H1 (cell line): ENCODE results near the gene LSM14B. TPM values are rescaled to one million over a fixed set of nuclear protein-coding genes. Genes with fewer than 3 reads are reported as not detected.

Experiments used
- CTCF ChIA-PET: fragments of 300-600 bp; sonication (Branson Sonifier 250); formaldehyde crosslinking; loops from one replicate; lab custom pipeline; 2021; ENCODE audit not compliant: partially characterized antibody; lab: Charles Lee
- POLR2A ChIA-PET: fragments of 300-600 bp; sonication (Branson Sonifier 250); formaldehyde crosslinking; loops from one replicate; lab custom pipeline; 2021; ENCODE audit warnings: inconsistent platforms; ENCODE audit not compliant: partially characterized antibody; lab: Charles Lee
- DNase-seq, 2 experiments: peaks; one replicate each; pipeline versions ENCODE4 v3.0.0 to v3.0.0-alpha.2; 2010 to 2022; ENCODE audit warnings: low spot score in 2 of 2, low read depth in 1 of 2, mixed read lengths in 1 of 2
- FAIRE-seq: peaks from 2 replicates; lab custom pipeline; 2011; peaks lifted over from hg19 to GRCh38; lab: Jason Lieb, UNC
- H2AFZ ChIP-seq: 2 replicates; pipeline ENCODE4 v1.8.1; 2012; ENCODE audit warnings: low read length, inconsistent platforms
- H2AK5ac ChIP-seq: 2 replicates; pipeline ENCODE4 v1.6.1; 2013; ENCODE audit warnings: low read depth, low read length
- H2BK120ac ChIP-seq: replicated peaks from 2 replicates; pipeline ENCODE3; 2013; ENCODE audit warnings: low read depth, low read length, inconsistent platforms
- H2BK12ac ChIP-seq: 2 replicates; pipeline ENCODE4 v1.6.1; 2013; ENCODE audit warnings: low read depth, low read length
- H2BK15ac ChIP-seq: 2 replicates; pipeline ENCODE4 v1.6.1; 2013; ENCODE audit warnings: low read length
- H2BK20ac ChIP-seq: 2 replicates; pipeline ENCODE4 v1.6.1; 2013; ENCODE audit warnings: low read length
- H2BK5ac ChIP-seq: 2 replicates; pipeline ENCODE4 v1.6.1; 2013; ENCODE audit warnings: low read depth, low read length
- H3K14ac ChIP-seq: 2 replicates; pipeline ENCODE4 v1.6.1; 2013; ENCODE audit warnings: inconsistent platforms; ENCODE audit not compliant: insufficient read length
- H3K18ac ChIP-seq: 2 replicates; pipeline ENCODE4 v1.6.1; 2013; ENCODE audit warnings: low read length; ENCODE audit errors: extremely low read depth
- H3K23ac ChIP-seq: 2 replicates; pipeline ENCODE4 v1.6.1; 2013; ENCODE audit warnings: inconsistent platforms; ENCODE audit not compliant: insufficient read length
- H3K23me2 ChIP-seq: 2 replicates; pipeline ENCODE4 v1.6.1; 2013; ENCODE audit warnings: low read depth, low read length
- H3K27ac ChIP-seq: 2 replicates; pipeline ENCODE4 v1.6.1; 2011; ENCODE audit warnings: low read depth, low read length, inconsistent platforms
- H3K27me3 ChIP-seq, 4 experiments: replicated peaks in 1 of 4; 1 replicate in 1 of 4; 2 replicates in 3 of 4; pipeline versions ENCODE4 v1.6.1 to v1.8.1; 2011 to 2013; ENCODE audit warnings: low read length in 3 of 4, mild to moderate bottlenecking in 3 of 4, inconsistent platforms in 2 of 4, mixed read lengths in 2 of 4, moderate library complexity in 1 of 4; ENCODE audit not compliant: control insufficient read depth in 3 of 4, insufficient read depth in 3 of 4; ENCODE audit errors: extremely low read depth in 1 of 4
- H3K36me3 ChIP-seq, 4 experiments: 2 replicates each; pipeline versions ENCODE4 v1.6.1 to v1.8.1; 2011 to 2013; ENCODE audit warnings: mild to moderate bottlenecking in 4 of 4, low read length in 3 of 4, moderate library complexity in 2 of 4, control low read depth in 1 of 4, inconsistent platforms in 1 of 4; ENCODE audit not compliant: insufficient read depth in 4 of 4, control insufficient read depth in 2 of 4
- H3K4ac ChIP-seq: replicated peaks from 2 replicates; pipeline ENCODE3; 2013; ENCODE audit warnings: low read length, low read depth, mixed read lengths, inconsistent platforms; ENCODE audit not compliant: insufficient read length
- H3K4me1 ChIP-seq, 4 experiments: replicated peaks in 1 of 4; 1 replicate in 1 of 4; 2 replicates in 3 of 4; pipeline versions ENCODE4 v1.6.1 to v1.8.1; 2011 to 2013; ENCODE audit warnings: low read length in 3 of 4, inconsistent platforms in 2 of 4, mixed read lengths in 1 of 4; ENCODE audit not compliant: insufficient read depth in 4 of 4, control insufficient read depth in 3 of 4
- H3K4me2 ChIP-seq, 2 experiments: 2 replicates each; pipeline versions ENCODE4 v1.6.1 to v1.8.1; 2011 to 2013; ENCODE audit warnings: low read depth in 2 of 2, low read length in 2 of 2, control low read depth in 1 of 2, inconsistent platforms in 1 of 2, mild to moderate bottlenecking in 1 of 2; ENCODE audit not compliant: insufficient read depth in 1 of 2
- H3K4me3 ChIP-seq, 4 experiments: fragments of 200-600, 300-600 bp in 1 of 4; sonication (generic), shearing (Covaris generic), sonication (Bioruptor Twin) in 1 of 4; 2 replicates each; pipeline versions ENCODE4 v1.5.1 to v1.8.1; 2011 to 2016; ENCODE audit warnings: low read length in 4 of 4, low read depth in 3 of 4, control low read depth in 2 of 4, inconsistent platforms in 2 of 4, mild to moderate bottlenecking in 2 of 4, mixed read lengths in 1 of 4, moderate library complexity in 1 of 4; ENCODE audit not compliant: insufficient read depth in 2 of 4; ENCODE audit errors: extremely low read depth in 1 of 4
- H3K56ac ChIP-seq: replicated peaks from 2 replicates; pipeline ENCODE3; 2013; ENCODE audit warnings: low read depth, mild to moderate bottlenecking, mixed read lengths, low read length, inconsistent platforms; ENCODE audit not compliant: insufficient read length
- H3K79me1 ChIP-seq: 2 replicates; pipeline ENCODE4 v1.6.1; 2013; ENCODE audit warnings: low read depth, low read length, control low read depth
- H3K79me2 ChIP-seq, 2 experiments: 2 replicates each; pipeline versions ENCODE4 v1.6.1 to v1.8.1; 2012 to 2013; ENCODE audit warnings: low read length in 2 of 2, mild to moderate bottlenecking in 2 of 2, inconsistent platforms in 1 of 2; ENCODE audit not compliant: insufficient read depth in 2 of 2, control insufficient read depth in 1 of 2
- H3K9ac ChIP-seq, 4 experiments: replicated peaks in 1 of 4; 1 replicate in 1 of 4; 2 replicates in 3 of 4; pipeline versions ENCODE4 v1.6.1 to v1.8.1; 2011 to 2013; ENCODE audit warnings: low read depth in 3 of 4, low read length in 3 of 4, control low read depth in 2 of 4, mild to moderate bottlenecking in 2 of 4, moderate library complexity in 2 of 4, inconsistent platforms in 1 of 4; ENCODE audit errors: extremely low read depth in 1 of 4
- H3K9me3 ChIP-seq, 2 experiments: 2 replicates each; pipeline versions ENCODE4 v1.6.1 to v1.8.1; 2012 to 2013; ENCODE audit warnings: mild to moderate bottlenecking in 2 of 2, moderate library complexity in 2 of 2, control low read depth in 1 of 2, inconsistent platforms in 1 of 2, low read depth in 1 of 2, low read length in 1 of 2, mixed read lengths in 1 of 2; ENCODE audit not compliant: insufficient read depth in 2 of 2
- H4K20me1 ChIP-seq, 2 experiments: replicated peaks in 1 of 2; 2 replicates each; pipeline versions ENCODE3 to v1.8.1; 2011 to 2013; ENCODE audit warnings: inconsistent platforms in 2 of 2, low read length in 2 of 2, mild to moderate bottlenecking in 1 of 2; ENCODE audit not compliant: insufficient read depth in 2 of 2, control insufficient read depth in 1 of 2
- H4K5ac ChIP-seq: 2 replicates; pipeline ENCODE4 v1.6.1; 2013; ENCODE audit warnings: low read length, low read depth, mixed read lengths, inconsistent platforms; ENCODE audit not compliant: insufficient read length
- H4K8ac ChIP-seq: 2 replicates; pipeline ENCODE4 v1.8.0; 2013; ENCODE audit warnings: mild to moderate bottlenecking, moderate library complexity, low read length, inconsistent platforms; ENCODE audit not compliant: insufficient read depth; ENCODE audit errors: extremely low read depth
- H4K91ac ChIP-seq: replicated peaks from 2 replicates; pipeline ENCODE3; 2013; ENCODE audit warnings: low read length, mixed read lengths, inconsistent platforms; ENCODE audit not compliant: insufficient read length
- CHD1 ChIP-seq: IDR thresholded peaks from 2 replicates; pipeline ENCODE4 v1.6.1; 2012; ENCODE audit warnings: low read depth, low read length, improper control_type of control experiment
- CTBP2 ChIP-seq: IDR thresholded peaks from 2 replicates; pipeline ENCODE4 v1.7.0; 2011; ENCODE audit warnings: borderline replicate concordance, mild to moderate bottlenecking, moderate library complexity, mixed read lengths, low read length; ENCODE audit not compliant: insufficient read depth, insufficient read length
- E2F6 ChIP-seq: IDR thresholded peaks from 2 replicates; pipeline ENCODE4 v1.6.1; 2012; ENCODE audit warnings: inconsistent platforms
- GABPA ChIP-seq: IDR thresholded peaks from 2 replicates; pipeline ENCODE4 v1.6.1; 2011; ENCODE audit warnings: mild to moderate bottlenecking, low read length, moderate library complexity, borderline replicate concordance; ENCODE audit not compliant: insufficient read depth
- JUND ChIP-seq: IDR thresholded peaks from 2 replicates; pipeline ENCODE4 v1.6.1; 2011; ENCODE audit warnings: mild to moderate bottlenecking, improper control_type of control experiment, low read length
- MAFK ChIP-seq: IDR thresholded peaks from 2 replicates; pipeline ENCODE4 v1.6.1; 2012; ENCODE audit warnings: low read depth, mild to moderate bottlenecking, improper control_type of control experiment, low read length
- RBBP5 ChIP-seq: IDR thresholded peaks from 2 replicates; pipeline ENCODE4 v1.7.1; 2012; ENCODE audit warnings: low read depth, mild to moderate bottlenecking, inconsistent platforms, low read length, moderate library complexity, borderline replicate concordance
- RFX5 ChIP-seq: IDR thresholded peaks from 2 replicates; pipeline ENCODE4 v1.6.1; 2011; ENCODE audit warnings: low read depth, low read length, improper control_type of control experiment, borderline replicate concordance
- RNF2 ChIP-seq: fragments of 200-900, 300-1000 bp; sonication (generic); IDR thresholded peaks from 2 replicates; pipeline ENCODE4 v1.7.1; 2016; ENCODE audit warnings: borderline replicate concordance, low read depth, mild to moderate bottlenecking, antibody characterized with exemption, low read length; ENCODE audit not compliant: poor library complexity, severe bottlenecking; ENCODE audit errors: missing control alignments
- SIRT6 ChIP-seq: IDR thresholded peaks from one replicate; pipeline ENCODE4 v1.7.1; 2012; ENCODE audit warnings: low read length, inconsistent platforms
- SP2 ChIP-seq: IDR thresholded peaks from 2 replicates; pipeline ENCODE4 v1.6.1; 2012; ENCODE audit warnings: mild to moderate bottlenecking, low read length, inconsistent platforms
- SRF ChIP-seq: IDR thresholded peaks from 2 replicates; pipeline ENCODE4 v1.6.1; 2011; ENCODE audit warnings: mild to moderate bottlenecking, low read depth, low read length, moderate library complexity
- TEAD4 ChIP-seq: IDR thresholded peaks from 2 replicates; pipeline ENCODE4 v1.6.1; 2012; ENCODE audit warnings: low read depth, low read length, inconsistent platforms, mixed read lengths
- WGBS, 2 experiments: shearing (Covaris generic) in 1 of 2; methylation state at CpG; one replicate each; pipeline versions ENCODE4 v1.1.6 to v1.1.7; 2013 to 2015; ENCODE audit warnings: low lambda C conversion rate in 2 of 2, mixed read lengths in 2 of 2, inconsistent platforms in 1 of 2, low coverage in 1 of 2, missing lambda C conversion rate in 1 of 2; ENCODE audit not compliant: insufficient replicate concordance in 2 of 2, insufficient coverage in 1 of 2, insufficient read length in 1 of 2; ENCODE audit errors: extremely low coverage in 1 of 2, missing lambda C conversion rate in 1 of 2; 5-methylcytosine and 5-hydroxymethylcytosine counted together
- polyA plus RNA-seq, 7 experiments: library from polyadenylated mRNA; depleted of rRNA in 3 of 7; stranded (reverse) in 5 of 7; unstranded in 2 of 7; fragments of >200 nt in 5 of 7; fragments of 200-250 nt in 2 of 7; gene quantifications; 1 replicate in 5 of 7; 2 replicates in 1 of 7; 4 replicates in 1 of 7; pipeline versions ENCODE4 v1.2.1 to v1.2.3, GENCODE V29; 2011 to 2013; ENCODE audit warnings: missing spikeins in 2 of 7, mixed read lengths in 2 of 7
- total RNA-seq: library from RNA; stranded (reverse); fragmentation: NEBNext Ultra II Directional; extraction: Animal tissue kit (Norgen Biotek cat#: 25700); gene quantifications from 2 replicates; pipeline ENCODE4 v1.2.1, GENCODE V29; 2021

LSM14B gene
- total and polyA plus RNA-seq, 2 of the 8 experiments (the other 6 are each of a cell fraction or from before 2014, with no cell fraction given), result 58.3 to 65.6 TPM

- no peak overlapping the region for H4K8ac ChIP-seq
- H2BK5ac ChIP-seq, result no peak overlapping the region
- 94% methylated on average over 14 of the region's 14 CpGs; no CpG with 5 or more reads in 1 of the 2 experiments for WGBS, 2 experiments
- no peak overlapping the region for H2AK5ac ChIP-seq
- no peak overlapping the region for H4K5ac ChIP-seq
- no peaks in the 10 kb centered on the region for H3K27me3 ChIP-seq
- no peak overlapping the region for H2BK15ac ChIP-seq
- H3K9ac ChIP-seq, result no peak overlapping the region
- peaks cover 2 to 21% (median 11%) of the 10 kb centered on the region in 4 experiments; a peak in 6 of 8 replicates for H3K36me3 ChIP-seq
- no peak overlapping the region for H2BK12ac ChIP-seq
- CTCF ChIA-PET, result interaction anchor here (0.6 kb wide), 1 partner anchor 81 kb away, joined by 4 read pairs; no protein-coding TSS in a partner anchor
- POLR2A ChIA-PET, result no interaction called here
- no peak overlapping the region for H3K18ac ChIP-seq
- H3K79me2 ChIP-seq, result peaks cover 6 to 8% of the 10 kb centered on the region in 2 experiments; a peak in 3 of 4 replicates
- H3K56ac ChIP-seq, result no peak overlapping the region
- no peak overlapping the region for H3K4me3 ChIP-seq
- no peak overlapping the region for H2BK20ac ChIP-seq
- peaks cover 3% of the 10 kb centered on the region for H3K23me2 ChIP-seq
- peaks cover 4% of the 10 kb centered on the region; the same call in 1 of the 2 replicates for H3K79me1 ChIP-seq
- H4K20me1 ChIP-seq, result peaks cover 0 to 4% of the 10 kb centered on the region in 2 experiments
- no peak overlapping the region for H2BK120ac ChIP-seq
- no peak overlapping the region for H4K91ac ChIP-seq
- H3K23ac ChIP-seq, result no peak overlapping the region
- no peak overlapping the region for H3K27ac ChIP-seq
- H2AFZ ChIP-seq, result no peak overlapping the region
- FAIRE-seq (no peak), DNase-seq (no peak)
- no peaks in the 10 kb centered on the region for H3K9me3 ChIP-seq
- no peak overlapping the region for H3K14ac ChIP-seq
- H3K4ac ChIP-seq, result no peak overlapping the region
- H3K4me2 ChIP-seq, result no peak overlapping the region
- H3K4me1 ChIP-seq, result peaks cover 0 to 5% (median 1%) of the 10 kb centered on the region in 4 experiments; a peak in 3 of 7 replicates
- TF ChIP-seq SRF (no peak), MAFK (no peak), CHD1 (no peak), SIRT6 (no peak), RNF2 (no peak), RFX5 (no peak), TEAD4 (no peak), E2F6 (no peak), RBBP5 (no peak), JUND (no peak), SP2 (no peak), CTBP2 (no peak), GABPA (no peak)
Measured at GRCh38 chr20:62179162-62179504, 56.9 kb downstream of the LSM14B start.
